Measurements from ENCODE around the gene FAF2.

Gene FAF2

DNA sequence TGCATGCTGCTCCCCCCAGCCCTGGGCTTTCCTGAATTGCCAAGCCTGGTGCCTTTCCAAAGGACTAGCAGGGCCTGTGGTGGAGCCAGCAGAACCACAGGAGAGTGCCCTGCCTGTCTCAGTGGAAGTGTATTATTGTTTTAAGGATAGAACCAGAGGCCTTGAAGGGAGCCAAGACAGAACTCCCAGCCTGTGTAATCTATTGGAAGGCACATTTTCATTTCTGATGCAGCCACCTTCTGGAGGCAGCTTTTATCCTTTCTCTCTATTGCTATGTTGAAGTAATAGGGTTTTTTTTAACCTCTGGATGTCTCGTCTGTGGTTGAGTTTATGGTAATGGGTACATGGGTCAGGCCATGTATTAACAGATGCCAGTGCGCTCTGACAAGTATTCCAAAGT, 59.7 kb downstream of the FAF2 start:
- no peak for DNase-seq (ENCODE audit: low read depth in 2 of 2)

- DNase-seq (ENCODE audit: low read depth in 2 of 2): no peak
Observed at GRCh38 chr5:176508603-176509002, 60.4 kb downstream of the FAF2 start.

DNA sequence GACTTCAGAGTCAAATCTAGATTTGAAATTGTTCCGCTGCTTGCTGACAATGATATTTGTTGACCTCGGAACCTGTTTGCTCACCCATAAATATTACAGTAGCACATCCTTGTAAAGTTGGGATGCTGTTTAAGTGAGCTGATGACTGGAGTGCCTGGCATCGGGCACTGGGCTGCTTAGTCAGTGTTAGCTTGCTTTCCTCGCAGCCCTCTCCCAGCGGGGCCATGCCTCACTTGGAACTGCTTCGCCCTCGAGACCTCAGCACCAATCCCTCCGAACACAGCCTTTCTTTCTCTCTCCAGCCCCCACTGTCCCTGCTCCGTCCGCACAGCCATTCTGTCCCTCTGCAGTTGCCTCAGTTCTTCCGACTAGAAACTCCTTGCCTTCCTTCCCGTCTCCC, 65.6 kb downstream of the FAF2 start:
- DNase-seq (ENCODE audit: low read depth in 2 of 2): no peak

GRCh38 chr5:176514244-176514950, 66.2 kb downstream of the FAF2 start:
- no peak for DNase-seq (ENCODE audit: low read depth in 2 of 2)

GRCh38 chr5:176515396-176515795, 67.2 kb downstream of the FAF2 start:
- DNase-seq (ENCODE audit: low read depth in 2 of 2): no peak

- DNase-seq (ENCODE audit: low read depth in 2 of 2): no peak
Observed at GRCh38 chr5:176517053-176517661, 69.0 kb downstream of the FAF2 start.

DNA sequence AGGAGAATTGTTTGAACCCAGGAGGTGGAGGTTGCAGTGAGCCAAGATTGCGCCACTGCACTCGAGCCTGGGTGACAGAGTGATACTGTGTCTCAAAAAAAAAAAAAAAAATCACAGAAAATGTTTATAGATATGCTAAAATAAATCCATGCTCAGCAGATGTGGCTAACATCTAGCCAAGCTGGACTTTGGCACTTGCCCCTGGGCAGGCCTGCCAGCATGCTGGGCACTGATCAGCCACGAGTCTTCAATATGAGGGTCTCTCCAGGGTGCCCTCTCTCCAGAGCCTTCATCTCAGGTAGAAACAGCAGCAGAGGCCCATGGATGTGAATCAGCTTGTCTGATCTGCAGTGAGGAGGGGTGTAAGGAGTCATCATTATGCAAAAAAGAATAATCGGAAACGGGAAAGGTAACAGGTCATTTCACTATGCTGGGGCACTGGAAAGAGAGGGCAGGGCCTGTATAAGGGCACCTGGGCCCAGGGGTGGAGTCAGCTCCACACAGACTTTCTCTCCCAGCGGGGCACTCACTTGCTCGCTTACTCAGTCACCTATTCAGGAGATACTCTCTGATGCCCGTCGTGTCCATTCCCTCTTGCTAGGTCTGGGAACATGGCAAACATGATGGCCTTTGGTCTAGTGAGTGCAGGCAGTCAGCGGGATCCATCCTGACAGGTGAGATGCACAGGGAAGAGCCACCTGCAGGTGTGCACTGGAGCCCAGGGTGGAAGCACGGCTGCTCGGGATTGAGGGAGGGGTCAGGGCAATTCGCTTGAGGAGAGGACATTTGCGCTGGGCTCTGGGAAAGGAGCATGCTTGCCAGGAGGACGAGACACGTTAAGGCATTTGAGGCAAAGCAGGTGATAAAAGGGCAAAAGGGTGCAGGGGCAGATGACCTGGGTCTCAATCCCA, 71.9 kb downstream of the FAF2 start:
- no peak for DNase-seq (ENCODE audit: low read depth in 2 of 2)

DNA sequence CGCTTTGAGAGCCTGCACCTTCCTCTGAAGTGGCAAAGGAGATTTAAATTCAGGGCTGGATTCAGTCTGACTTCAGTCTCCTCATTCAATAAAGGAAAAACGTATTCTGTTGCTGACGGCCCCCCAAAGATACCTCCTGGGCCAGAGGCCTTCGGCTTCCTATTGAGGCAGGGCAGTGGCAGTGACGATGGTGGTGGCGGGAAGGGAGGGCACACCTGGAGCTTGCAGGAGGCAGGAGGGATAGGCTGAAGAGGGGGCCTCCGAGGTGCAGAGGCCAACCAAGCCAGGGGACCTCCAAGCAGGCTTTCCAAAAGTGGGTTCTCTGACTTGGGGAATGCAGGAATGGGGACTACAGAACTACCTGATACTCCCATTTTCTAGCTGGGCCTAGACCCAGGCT, 73.1 kb downstream of the FAF2 start:
- no peak for DNase-seq (ENCODE audit: low read depth in 2 of 2)

DNA sequence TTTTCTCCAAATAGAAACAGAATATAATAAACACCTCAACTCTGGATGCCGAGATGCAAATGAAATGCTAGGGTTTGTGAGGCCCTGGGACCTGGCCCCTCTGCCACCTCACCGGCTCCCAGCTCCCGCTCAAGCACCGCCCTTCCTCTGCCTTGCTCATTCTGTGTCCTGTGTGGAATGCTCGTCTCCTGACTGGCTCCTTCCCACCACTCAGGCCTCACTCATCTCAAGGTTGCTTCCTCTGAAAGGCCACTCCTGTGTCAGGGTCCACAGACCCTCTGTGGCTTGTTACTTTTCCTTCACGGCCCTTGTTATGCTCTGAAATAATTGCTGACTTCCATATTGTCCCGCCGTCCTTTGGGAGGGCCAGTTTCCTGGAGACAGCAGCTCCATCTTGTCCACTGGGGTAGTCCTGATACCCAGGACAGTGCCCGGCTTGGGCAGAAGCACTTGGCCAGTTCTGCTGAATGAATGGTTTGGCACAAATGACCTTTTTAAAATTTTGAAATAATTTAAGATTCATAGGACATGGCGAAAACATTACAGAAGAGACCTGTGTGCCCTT, 73.6 kb downstream of the FAF2 start:
- DNase-seq (ENCODE audit: low read depth in 2 of 2): no peak

DNA sequence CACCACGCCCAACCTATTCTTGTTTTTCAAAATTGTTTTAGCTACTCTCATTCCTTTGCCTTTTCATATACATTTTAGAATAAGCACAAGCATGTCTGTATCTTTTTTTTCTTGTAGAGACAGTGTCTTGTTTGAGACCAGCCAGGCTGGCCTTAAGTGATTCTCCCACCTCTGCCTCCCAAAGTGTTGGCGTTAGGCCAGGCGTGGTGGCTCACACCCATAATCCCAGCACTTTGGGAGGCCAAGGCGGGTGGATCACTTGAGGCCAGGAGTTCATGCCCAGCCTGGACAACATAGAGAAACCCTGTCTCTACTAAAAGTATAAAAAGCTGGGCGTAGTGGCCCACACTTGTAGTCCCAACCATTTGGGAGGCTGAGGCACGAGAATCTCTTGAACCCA, 76.0 kb downstream of the FAF2 start:
- no peak for DNase-seq (ENCODE audit: low read depth in 2 of 2)

DNA sequence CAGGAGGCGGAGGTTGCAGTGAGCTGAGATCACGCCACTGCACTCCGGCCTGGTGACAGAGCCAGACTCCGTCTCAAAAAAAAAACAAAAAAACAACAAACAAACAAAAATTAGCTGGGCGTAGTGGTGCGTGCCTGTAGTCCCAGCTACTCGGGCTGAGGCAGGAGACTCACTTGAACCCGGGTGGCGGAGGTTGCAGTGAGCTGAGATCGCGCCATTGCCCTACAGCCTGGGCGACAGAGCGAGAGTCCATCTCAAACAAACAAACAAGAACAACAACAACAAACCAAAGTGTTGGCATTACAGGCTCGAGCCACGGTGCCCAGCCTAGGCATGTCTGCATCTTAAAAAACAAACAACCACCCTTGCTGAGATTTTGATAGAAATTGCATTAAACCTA, 76.8 kb downstream of the FAF2 start:
- no peak for DNase-seq (ENCODE audit: low read depth in 2 of 2)

GRCh38 chr5:176525677-176526076, 77.5 kb downstream of the FAF2 start:
- no peak for DNase-seq (ENCODE audit: low read depth in 2 of 2)

- no peak for DNase-seq (ENCODE audit: low read depth in 2 of 2)
Observed at GRCh38 chr5:176526462-176526861, 78.3 kb downstream of the FAF2 start.

DNA sequence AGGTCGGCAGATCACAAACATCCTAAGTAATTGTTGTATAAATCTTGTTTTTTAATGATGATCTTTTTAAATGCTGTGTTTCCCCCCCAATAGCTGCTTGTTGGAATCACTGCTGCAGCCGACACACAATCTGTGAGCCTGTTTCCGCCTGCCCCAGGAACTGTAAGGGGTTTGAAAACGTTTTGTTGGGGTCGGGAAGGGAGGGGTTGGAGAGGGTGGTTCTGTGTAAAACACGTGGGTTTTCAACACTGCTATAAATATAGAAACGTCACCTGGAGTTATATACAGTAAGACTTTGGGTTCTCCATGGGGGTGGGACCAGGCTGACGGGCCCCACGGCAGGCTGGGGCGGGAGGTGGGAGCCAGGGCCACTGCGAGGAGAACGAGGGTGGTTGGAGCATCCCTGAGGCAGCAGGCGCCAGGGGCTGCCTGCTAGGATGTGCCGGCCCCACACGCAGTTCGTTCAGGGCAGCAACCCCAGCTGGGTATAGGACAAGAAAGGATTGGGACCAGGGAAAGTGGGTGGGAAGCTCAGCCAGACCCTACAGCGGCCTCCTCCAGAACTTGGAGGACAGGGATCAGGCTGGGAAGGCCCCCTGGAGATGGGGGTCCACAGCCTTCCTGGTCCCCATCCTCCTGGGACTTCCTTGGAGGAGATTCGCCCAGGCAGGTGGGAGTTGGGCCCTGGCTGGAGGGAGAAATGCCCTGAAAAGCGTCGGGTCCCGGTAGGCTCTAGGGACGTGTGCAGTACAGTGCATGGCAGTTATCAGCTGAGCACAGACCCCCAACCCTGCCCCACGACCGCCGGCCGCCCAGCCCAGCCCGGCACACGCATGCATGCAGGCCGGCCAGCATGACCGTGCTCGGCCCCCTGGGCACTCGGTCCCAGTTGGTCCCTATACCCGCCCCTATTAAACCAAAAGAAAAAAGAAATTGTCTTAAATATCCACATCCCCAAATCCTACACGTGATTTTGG, 79.3 kb downstream of the FAF2 start:
- DNase-seq (ENCODE audit: low read depth in 2 of 2): no peak

GRCh38 chr5:176528301-176528700, 80.1 kb downstream of the FAF2 start:
- no peak for DNase-seq (ENCODE audit: low read depth in 2 of 2)

- no peak for DNase-seq (ENCODE audit: low read depth in 2 of 2)
Observed at GRCh38 chr5:176528761-176529115, 80.6 kb downstream of the FAF2 start.

DNA sequence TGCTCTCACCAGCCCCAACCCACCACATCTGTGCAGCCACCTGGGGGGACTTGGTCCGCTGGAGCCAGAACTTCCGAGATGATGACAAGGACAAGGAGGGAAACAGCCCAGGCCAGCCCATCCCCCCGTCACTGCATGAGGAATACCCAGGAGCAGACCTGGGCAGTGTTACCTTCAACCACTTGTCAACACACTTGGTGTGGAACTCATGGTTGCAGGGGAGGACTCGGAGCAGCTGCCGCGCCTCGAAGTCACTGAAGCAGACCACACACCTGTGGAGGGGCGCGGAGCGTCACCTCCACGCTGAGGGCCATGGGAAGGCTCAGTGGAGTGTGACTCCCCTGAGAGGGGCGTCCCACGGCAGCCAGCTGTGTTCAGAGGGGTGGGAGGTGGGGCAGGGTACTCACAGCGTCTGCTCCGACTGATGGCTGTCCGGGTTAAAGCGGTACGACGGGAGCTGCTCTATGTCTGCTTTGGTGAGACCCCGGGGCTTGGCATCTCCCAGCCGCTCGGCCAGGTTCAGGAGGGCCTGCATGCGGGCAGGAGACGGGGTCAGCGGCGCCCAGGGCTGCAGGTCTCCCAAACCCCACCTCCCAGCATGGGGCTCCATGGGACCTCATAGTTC, 81.0 kb downstream of the FAF2 start:
- no peak for DNase-seq (ENCODE audit: low read depth in 2 of 2)

DNA sequence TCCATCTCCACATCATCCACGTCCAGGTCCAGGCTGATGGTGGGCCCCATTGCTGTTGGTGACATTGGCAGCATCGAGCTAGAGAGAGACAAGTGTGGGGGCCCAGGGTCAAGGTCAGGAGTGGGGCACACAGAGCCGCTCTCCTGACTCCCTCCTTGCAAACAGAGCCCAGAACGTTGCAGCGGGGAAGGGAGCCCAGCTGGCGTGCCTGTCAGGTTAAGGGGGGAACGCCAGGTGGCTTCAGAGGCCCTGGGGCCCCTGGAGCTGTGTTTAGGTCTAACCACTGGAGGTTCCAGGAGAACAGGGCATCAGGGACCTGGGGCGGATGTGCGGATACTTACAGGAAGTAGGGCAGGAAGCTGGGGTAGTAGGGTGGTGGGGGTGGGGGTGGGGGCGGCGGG, 81.6 kb downstream of the FAF2 start:
- no peak for DNase-seq (ENCODE audit: low read depth in 2 of 2)

GRCh38 chr5:176530393-176530982, 82.3 kb downstream of the FAF2 start:
- no peak for DNase-seq (ENCODE audit: low read depth in 2 of 2)

Data from stimulated activated CD8-positive, alpha-beta memory T cell treated with anti-CD3 and anti-CD28 coated beads, Interleukin-15, amount 100 ng/mL, for 48 hours (primary cell).